T follicular helper cell (primary cell): Measurements from ENCODE around the gene SCGB2B2.
"Not testable (repeated sequence)": the region's sequence is repeated elsewhere in the genome, so short reads cannot be mapped to it uniquely, and the experiment has no call there.

Experiments used
- DNase-seq: peaks from one replicate; pipeline ENCODE4 v3.0.0-alpha.2; 2020; ENCODE audit warnings: low read depth

Gene SCGB2B2

GRCh38 chr19:34668690-34669089 is 8.3 kb downstream of the SCGB2B2 start:
- DNase-seq = not testable (repeated sequence)

- DNase-seq = not testable (repeated sequence)
These were observed 8.8 kb downstream of the SCGB2B2 start for GRCh38 chr19:34668077-34668689.

- no peak for DNase-seq
These were observed 9.4 kb downstream of the SCGB2B2 start for GRCh38 chr19:34667349-34668076.

- no peak for DNase-seq
These were observed 10.0 kb downstream of the SCGB2B2 start for GRCh38 chr19:34666958-34667265.

- no peak for DNase-seq
These were observed 10.6 kb downstream of the SCGB2B2 start for GRCh38 chr19:34666200-34666957.

GRCh38 chr19:34665275-34665674 is 11.7 kb downstream of the SCGB2B2 start:
- not testable (repeated sequence) for DNase-seq

GRCh38 chr19:34664870-34665269 is 12.1 kb downstream of the SCGB2B2 start:
- DNase-seq = no peak

GRCh38 chr19:34664168-34664567 is 12.8 kb downstream of the SCGB2B2 start:
- DNase-seq = no peak

- DNase-seq = peak; percentile 27
These were observed 14.0 kb downstream of the SCGB2B2 start for GRCh38 chr19:34662919-34663318.

GRCh38 chr19:34661357-34661756 is 15.6 kb downstream of the SCGB2B2 start:
- DNase-seq = no peak

GRCh38 chr19:34655651-34656050 is 21.3 kb downstream of the SCGB2B2 start:
- DNase-seq = no peak

GRCh38 chr19:34654796-34655195 is 22.2 kb downstream of the SCGB2B2 start:
- DNase-seq = no peak

GRCh38 chr19:34651747-34652146 is 25.2 kb downstream of the SCGB2B2 start:
- no peak for DNase-seq

- DNase-seq = no peak
These were observed 26.9 kb downstream of the SCGB2B2 start for GRCh38 chr19:34649886-34650543.

- DNase-seq = no peak
These were observed 31.4 kb downstream of the SCGB2B2 start for GRCh38 chr19:34645551-34645950.

GRCh38 chr19:34644991-34645461 is 31.9 kb downstream of the SCGB2B2 start:
- no peak for DNase-seq

GRCh38 chr19:34642241-34642640 is 34.7 kb downstream of the SCGB2B2 start:
- no peak for DNase-seq

GRCh38 chr19:34639491-34640085 is 37.4 kb downstream of the SCGB2B2 start:
- DNase-seq = peak; percentile 45

- no peak for DNase-seq
These were observed 43.2 kb downstream of the SCGB2B2 start for GRCh38 chr19:34633802-34634201.
